Astrocyte (in vitro differentiated cells and primary cell): ENCODE results near the gene TIMM23B. TPM values are rescaled to one million over a fixed set of nuclear protein-coding genes. Genes with fewer than 3 reads are reported as not detected.
"Not testable (repeated sequence)": the region's sequence is repeated elsewhere in the genome, so short reads cannot be mapped to it uniquely, and the experiment has no call there.

Source experiments
- DNase-seq: peaks from one replicate; pipeline ENCODE4 v3.0.0-alpha.2; 2010; ENCODE audit warnings: low read depth
- FAIRE-seq: peaks from 2 replicates; lab custom pipeline; 2011; peaks lifted over from hg19 to GRCh38; lab: Jason Lieb, UNC
- H2AFZ ChIP-seq: 2 replicates; pipeline ENCODE4 v1.6.0; 2012; ENCODE audit warnings: low read depth, low read length, inconsistent platforms
- H3K27ac ChIP-seq: 2 replicates; pipeline ENCODE4 v1.5.1; 2011; ENCODE audit warnings: low read depth, low read length, inconsistent platforms
- H3K27me3 ChIP-seq: 2 replicates; pipeline ENCODE4 v1.6.0; 2011; ENCODE audit warnings: low read length, inconsistent platforms; ENCODE audit not compliant: insufficient read depth
- H3K36me3 ChIP-seq: 2 replicates; pipeline ENCODE4 v1.5.1; 2011; ENCODE audit warnings: low read length, inconsistent platforms; ENCODE audit not compliant: insufficient read depth
- H3K4me1 ChIP-seq: 2 replicates; pipeline ENCODE4 v1.5.1; 2011; ENCODE audit warnings: low read length, inconsistent platforms; ENCODE audit not compliant: insufficient read depth
- H3K4me2 ChIP-seq: 2 replicates; pipeline ENCODE4 v1.6.0; 2012; ENCODE audit warnings: low read length, inconsistent platforms
- H3K4me3 ChIP-seq: 2 replicates; pipeline ENCODE4 v1.5.1; 2011; ENCODE audit warnings: low read depth, mild to moderate bottlenecking, low read length, inconsistent platforms; ENCODE audit not compliant: insufficient read depth
- H3K79me2 ChIP-seq: 2 replicates; pipeline ENCODE4 v1.6.0; 2012; ENCODE audit warnings: mild to moderate bottlenecking, low read length, inconsistent platforms; ENCODE audit not compliant: insufficient read depth
- H3K9ac ChIP-seq: 2 replicates; pipeline ENCODE4 v1.6.0; 2012; ENCODE audit warnings: mild to moderate bottlenecking, low read length, inconsistent platforms
- H3K9me3 ChIP-seq: 2 replicates; pipeline ENCODE4 v1.5.1; 2012; ENCODE audit warnings: low read depth, mild to moderate bottlenecking, low read length, inconsistent platforms; ENCODE audit not compliant: insufficient read depth
- H4K20me1 ChIP-seq: 2 replicates; pipeline ENCODE4 v1.6.0; 2012; ENCODE audit warnings: low read length, inconsistent platforms; ENCODE audit not compliant: insufficient read depth
- H3K27ac Mint-ChIP-seq: one replicate; pipeline ENCODE4 v1.8.0; 2021; ENCODE audit warnings: mild to moderate bottlenecking, mixed read lengths; ENCODE audit not compliant: unreplicated experiment
- H3K27me3 Mint-ChIP-seq: one replicate; pipeline ENCODE4 v1.8.0; 2021; ENCODE audit warnings: low read depth, mixed read lengths; ENCODE audit not compliant: unreplicated experiment
- H3K36me3 Mint-ChIP-seq: one replicate; pipeline ENCODE4 v1.8.0; 2021; ENCODE audit warnings: low read depth, mixed read lengths; ENCODE audit not compliant: unreplicated experiment
- H3K4me1 Mint-ChIP-seq: one replicate; pipeline ENCODE4 v1.8.0; 2021; ENCODE audit warnings: low read depth, mixed read lengths; ENCODE audit not compliant: unreplicated experiment
- H3K4me3 Mint-ChIP-seq: one replicate; pipeline ENCODE4 v1.8.0; 2021; ENCODE audit warnings: mild to moderate bottlenecking, moderate library complexity, mixed read lengths; ENCODE audit not compliant: unreplicated experiment
- H3K9me3 Mint-ChIP-seq: one replicate; pipeline ENCODE4 v1.8.0; 2021; ENCODE audit warnings: mild to moderate bottlenecking, mixed read lengths; ENCODE audit not compliant: unreplicated experiment
- total RNA-seq: library from RNA; stranded (reverse); gene quantifications from 2 replicates; pipeline ENCODE4 v1.2.1, GENCODE V29; 2021

TIMM23B gene
- total RNA-seq, 1 donor from 2014 or later = 21.2 TPM

GRCh38 chr10:49953122-49953521 is 11.3 kb downstream of the TIMM23B start:
- not testable (repeated sequence) for H3K27me3 ChIP-seq, H3K9me3 ChIP-seq, DNase-seq, H3K4me1 ChIP-seq, H3K9me3 Mint-ChIP-seq, H3K27ac ChIP-seq, H2AFZ ChIP-seq, H3K27ac Mint-ChIP-seq, H3K4me1 Mint-ChIP-seq, H3K4me2 ChIP-seq, H3K36me3 ChIP-seq, H3K4me3 ChIP-seq, H3K36me3 Mint-ChIP-seq, H3K27me3 Mint-ChIP-seq, H3K9ac ChIP-seq, H3K4me3 Mint-ChIP-seq
- H4K20me1 ChIP-seq = peaks cover 11% of the 10 kb centered on the region
- FAIRE-seq = peak; percentile 77
- peaks cover 14% of the 10 kb centered on the region for H3K79me2 ChIP-seq

- H3K4me2 ChIP-seq, H3K9me3 Mint-ChIP-seq, H3K4me1 ChIP-seq, H3K36me3 ChIP-seq, H3K27ac Mint-ChIP-seq, H2AFZ ChIP-seq, H3K4me3 ChIP-seq, DNase-seq, H3K4me1 Mint-ChIP-seq, H3K27ac ChIP-seq, H3K36me3 Mint-ChIP-seq, FAIRE-seq, H3K79me2 ChIP-seq, H3K9ac ChIP-seq, H3K9me3 ChIP-seq, H3K27me3 ChIP-seq, H3K27me3 Mint-ChIP-seq, H3K4me3 Mint-ChIP-seq, H4K20me1 ChIP-seq: not testable (repeated sequence)
Measured at GRCh38 chr10:49970331-49970857, 28.5 kb downstream of the TIMM23B start.

GRCh38 chr10:49971466-49971865 is 29.6 kb downstream of the TIMM23B start:
- H3K4me1 Mint-ChIP-seq, DNase-seq, H3K36me3 ChIP-seq, H3K4me1 ChIP-seq, H3K9ac ChIP-seq, H3K4me3 Mint-ChIP-seq, H4K20me1 ChIP-seq, H3K27me3 Mint-ChIP-seq, H3K79me2 ChIP-seq, H3K4me3 ChIP-seq, H3K4me2 ChIP-seq, H3K27ac ChIP-seq, H3K36me3 Mint-ChIP-seq, H3K9me3 ChIP-seq, H3K27me3 ChIP-seq, H3K27ac Mint-ChIP-seq, H3K9me3 Mint-ChIP-seq, H2AFZ ChIP-seq, FAIRE-seq: not testable (repeated sequence)

- not testable (repeated sequence) for FAIRE-seq, H3K36me3 Mint-ChIP-seq, H3K27me3 ChIP-seq, H3K27ac Mint-ChIP-seq, H3K4me3 Mint-ChIP-seq, H2AFZ ChIP-seq, H4K20me1 ChIP-seq, H3K79me2 ChIP-seq, H3K27me3 Mint-ChIP-seq, H3K9me3 Mint-ChIP-seq, H3K4me2 ChIP-seq, H3K4me1 Mint-ChIP-seq, H3K27ac ChIP-seq, H3K4me3 ChIP-seq, H3K9ac ChIP-seq, H3K36me3 ChIP-seq, DNase-seq, H3K4me1 ChIP-seq, H3K9me3 ChIP-seq
Measured at GRCh38 chr10:49972094-49972493, 30.2 kb downstream of the TIMM23B start.

- H3K27me3 Mint-ChIP-seq, H4K20me1 ChIP-seq, H3K4me2 ChIP-seq, H3K9me3 ChIP-seq, H3K36me3 ChIP-seq, DNase-seq, H3K36me3 Mint-ChIP-seq, H3K27ac ChIP-seq, H3K79me2 ChIP-seq, H3K4me1 ChIP-seq, H3K4me3 Mint-ChIP-seq, H2AFZ ChIP-seq, H3K9me3 Mint-ChIP-seq, H3K27ac Mint-ChIP-seq, H3K27me3 ChIP-seq, FAIRE-seq, H3K4me3 ChIP-seq, H3K9ac ChIP-seq, H3K4me1 Mint-ChIP-seq: not testable (repeated sequence)
Measured at GRCh38 chr10:49977756-49978155, 35.9 kb downstream of the TIMM23B start.

- not testable (repeated sequence) for H3K4me1 ChIP-seq, H3K9ac ChIP-seq, H3K4me1 Mint-ChIP-seq, H3K4me3 Mint-ChIP-seq, H3K27me3 Mint-ChIP-seq, H4K20me1 ChIP-seq, H3K27me3 ChIP-seq, H2AFZ ChIP-seq, H3K4me2 ChIP-seq, H3K27ac Mint-ChIP-seq, FAIRE-seq, H3K36me3 ChIP-seq, H3K9me3 ChIP-seq, H3K9me3 Mint-ChIP-seq, H3K27ac ChIP-seq, H3K36me3 Mint-ChIP-seq, H3K4me3 ChIP-seq, H3K79me2 ChIP-seq, DNase-seq
Measured at GRCh38 chr10:49987207-49987606, 45.4 kb downstream of the TIMM23B start.
